K562 (cell line): ENCODE results near the gene NEK4. TPM values are rescaled to one million over a fixed set of nuclear protein-coding genes. Genes with fewer than 3 reads are reported as not detected.

ENCODE experiments used
- ATAC-seq: fragments of 200-7000 bp; cut with Tn5 transposase; 3 replicates; pipeline ENCODE4 v1.9.1; 2020; ENCODE audit warnings: moderate library complexity
- BruUV-seq: library from RNA; stranded (reverse); fragments of 400-500 nt; replicated peaks from 2 replicates; lab custom pipeline; 2021; lab: Mats Ljungman, UMichigan
- CTCF ChIA-PET: fragments of 300-600 bp; formaldehyde crosslinking; extraction: SDS; loops from one replicate; lab custom pipeline; 2021; ENCODE audit warnings: low intra/inter-chr PET ratio; lab: Yijun Ruan, JAX
- POLR2A ChIA-PET: fragments of 300-600, 350-650 bp; sonication (Branson Sonifier 250); formaldehyde crosslinking; extraction: SDS; loops from one replicate; lab custom pipeline; 2021; ENCODE audit warnings: antibody characterized with exemption, inconsistent platforms; lab: Yijun Ruan, JAX
- DNase-seq, 4 experiments: peaks; one replicate each; pipeline versions ENCODE4 v3.0.0 to v3.0.0-alpha.2; 2011 to 2018; ENCODE audit warnings: low spot score in 3 of 4, mixed read lengths in 3 of 4; ENCODE audit errors: extremely low read depth in 1 of 4
- FAIRE-seq: peaks from 2 replicates; lab custom pipeline; 2011; peaks lifted over from hg19 to GRCh38; lab: Jason Lieb, UNC
- H2AFZ ChIP-seq: 2 replicates; pipeline ENCODE4 v1.6.0; 2011; ENCODE audit warnings: low read depth, low read length, control low read depth, inconsistent platforms
- H3K27ac ChIP-seq: fragments of 200-600 bp; 3 replicates; pipeline ENCODE4 v1.8.0; 2011; ENCODE audit warnings: low read depth, mild to moderate bottlenecking, control low read depth, inconsistent platforms, low read length, moderate library complexity, mixed read lengths; ENCODE audit errors: extremely low read depth
- H3K27me3 ChIP-seq, 2 experiments: fragments of 300-600 bp in 1 of 2; 2 replicates in 1 of 2; 3 replicates in 1 of 2; pipeline versions ENCODE4 v1.6.0 to v1.8.0; 2011; ENCODE audit warnings: inconsistent platforms in 2 of 2, low read length in 2 of 2, mild to moderate bottlenecking in 1 of 2, mixed read lengths in 1 of 2, moderate library complexity in 1 of 2; ENCODE audit not compliant: control insufficient read depth in 2 of 2, insufficient read depth in 2 of 2
- H3K36me3 ChIP-seq: fragments of 300-600 bp; 3 replicates; pipeline ENCODE4 v1.8.0; 2011; ENCODE audit warnings: mild to moderate bottlenecking, low read length, inconsistent platforms; ENCODE audit not compliant: control insufficient read depth, insufficient read depth
- H3K4me1 ChIP-seq, 2 experiments: fragments of 200-600 bp in 1 of 2; replicated peaks in 1 of 2; 2 replicates in 1 of 2; 3 replicates in 1 of 2; pipeline versions ENCODE4 v1.5.1 to v1.8.0; 2011; ENCODE audit warnings: inconsistent platforms in 2 of 2, low read length in 2 of 2, mild to moderate bottlenecking in 1 of 2, mixed read lengths in 1 of 2, moderate library complexity in 1 of 2; ENCODE audit not compliant: control insufficient read depth in 2 of 2, insufficient read depth in 2 of 2
- H3K4me2 ChIP-seq: 2 replicates; pipeline ENCODE4 v1.6.1; 2011; ENCODE audit warnings: low read length, control low read depth, inconsistent platforms, mixed read lengths; ENCODE audit not compliant: insufficient read depth
- H3K4me3 ChIP-seq: fragments of 200-600 bp; sonication (generic), shearing (Covaris generic); 2 replicates; pipeline ENCODE4 v1.5.1; 2016; ENCODE audit warnings: control low read depth, inconsistent platforms
- H3K79me2 ChIP-seq: fragments of 200-600 bp; 3 replicates; pipeline ENCODE4 v1.8.0; 2011; ENCODE audit warnings: low read length, inconsistent platforms; ENCODE audit not compliant: control insufficient read depth, insufficient read depth
- H3K9ac ChIP-seq, 2 experiments: 2 replicates each; pipeline versions ENCODE4 v1.6.0 to v1.6.1; 2011; ENCODE audit warnings: low read depth in 2 of 2, low read length in 2 of 2, control low read depth in 1 of 2, inconsistent platforms in 1 of 2, mild to moderate bottlenecking in 1 of 2, mixed read lengths in 1 of 2; ENCODE audit not compliant: insufficient read depth in 1 of 2
- H3K9me1 ChIP-seq: one replicate; pipeline ENCODE4 v1.6.0; 2011; ENCODE audit warnings: inconsistent platforms, mild to moderate bottlenecking, low read length, moderate library complexity; ENCODE audit not compliant: control insufficient read depth, insufficient read depth
- H3K9me3 ChIP-seq: replicated peaks from 2 replicates; pipeline ENCODE4 v1.5.1; 2011; ENCODE audit warnings: low read depth, low read length, inconsistent platforms; ENCODE audit not compliant: control insufficient read depth, insufficient read depth
- H4K20me1 ChIP-seq: replicated peaks from 2 replicates; pipeline ENCODE4 v1.6.1; 2011; ENCODE audit warnings: low read length, inconsistent platforms, mixed read lengths; ENCODE audit not compliant: control insufficient read depth, insufficient read depth
- CCNT2 ChIP-seq: IDR thresholded peaks from 2 replicates; pipeline ENCODE4 v1.6.1; 2011; ENCODE audit warnings: borderline replicate concordance, low read depth, mild to moderate bottlenecking, moderate library complexity, mixed read lengths, low read length; ENCODE audit not compliant: insufficient read length; ENCODE audit errors: extremely low read depth
- CSDE1 ChIP-seq, 2 experiments: fragments of 450-650 bp; IDR thresholded peaks; 2 replicates each; pipeline ENCODE4 v1.6.1; 2016; ENCODE audit warnings: mild to moderate bottlenecking in 1 of 2
- DPF2 ChIP-seq: fragments of 450-650 bp; IDR thresholded peaks from 2 replicates; pipeline ENCODE4 v1.6.1; 2016
- GATAD2A ChIP-seq: fragments of 450-650 bp; IDR thresholded peaks from 2 replicates; pipeline ENCODE4 v1.6.1; 2017
- ILK ChIP-seq: fragments of 450-650 bp; IDR thresholded peaks from 2 replicates; pipeline ENCODE4 v1.6.1; 2016; ENCODE audit warnings: missing genetic modification characterization, low read depth, mild to moderate bottlenecking, missing compliant biosample characterization, moderate library complexity, borderline replicate concordance
- MAZ ChIP-seq, 2 experiments: fragments of 450-650 bp in 1 of 2; sonication (generic) in 1 of 2; formaldehyde crosslinking; IDR thresholded peaks in 1 of 2; conservative IDR thresholded peaks in 1 of 2; 2 replicates each; pipeline versions ENCODE4 v1.4.0 to v1.5.0; 2020; ENCODE audit warnings: mild to moderate bottlenecking in 1 of 2, missing genetic modification reagents in 1 of 2
- MCM3 ChIP-seq: fragments of 450-650 bp; IDR thresholded peaks from 2 replicates; pipeline ENCODE4 v1.6.1; 2016
- PHB2 ChIP-seq: fragments of 450-650 bp; IDR thresholded peaks from 2 replicates; pipeline ENCODE4 v1.6.1; 2017; ENCODE audit warnings: low read depth
- SRF ChIP-seq, 2 experiments: fragments of 250-450, 450-650 bp in 1 of 2; sonication (Bioruptor Pico) in 1 of 2; sonication (generic) in 1 of 2; formaldehyde crosslinking; IDR thresholded peaks; 2 replicates each; pipeline versions ENCODE4 v1.5.0 to v1.5.1; 2020 to 2022; ENCODE audit warnings: mild to moderate bottlenecking in 1 of 2, missing genetic modification reagents in 1 of 2
- ZNF174 ChIP-seq: fragments of 250-450 bp; sonication (Bioruptor Pico); IDR thresholded peaks from 2 replicates; pipeline ENCODE4 v1.4.0; 2020; ENCODE audit warnings: mild to moderate bottlenecking
- WGBS: fragments of 100-300 bp; shearing (Covaris generic); methylation state at CpG from one replicate; pipeline ENCODE4 v1.1.6; 2016; ENCODE audit warnings: low coverage, mixed read lengths; ENCODE audit not compliant: insufficient coverage; ENCODE audit errors: missing lambda C conversion rate; 5-methylcytosine and 5-hydroxymethylcytosine counted together
- in situ Hi-C: fragments of 300-500 bp; cut with MboI; formaldehyde crosslinking; loops from 4 replicates; pipeline ENCODE4 v1.15.0; 2018; ENCODE audit warnings: inconsistent platforms, mixed read lengths
- intact Hi-C: fragments of 100-400 bp; cut with micrococcal nuclease; formaldehyde crosslinking; loops from 2 replicates; pipeline ENCODE4 v1.14.2; 2022
- polyA plus RNA-seq, 8 experiments: library from polyadenylated mRNA; depleted of rRNA in 4 of 8; stranded (reverse) in 5 of 8; unstranded in 3 of 8; fragments of >200 nt; fragmentation: Nextera tagmentation in 2 of 8; fragmentation: Illumina TruSeq in 1 of 8; extraction: Ambion mirVana in 2 of 8; extraction: Trizol in 1 of 8; gene quantifications; 2 replicates each; pipeline versions ENCODE4 v1.2.1 to v1.2.3, GENCODE V29; 2011 to 2014; ENCODE audit warnings: inconsistent platforms in 1 of 8, missing spikeins in 1 of 8
- total RNA-seq, 7 experiments: library from RNA; depleted of rRNA in 6 of 7; stranded (reverse); fragments of >200 nt in 6 of 7; fragmentation: Illumina TruSeq in 2 of 7; extraction: Trizol in 2 of 7; gene quantifications; 2 replicates each; pipeline versions ENCODE4 v1.2.1 to v1.2.3, GENCODE V29; 2011 to 2021; ENCODE audit warnings: low replicate concordance in 1 of 7
- TF ChIP-seq, protein P1 (sequence below): fragments of 250-450 bp; sonication (Bioruptor Pico); IDR thresholded peaks from 2 replicates; pipeline ENCODE4 v1.5.0; 2021
- TF ChIP-seq, protein P2 (sequence below): fragments of 450-650 bp; IDR thresholded peaks from 2 replicates; pipeline ENCODE4 v1.7.0; 2016; ENCODE audit warnings: borderline replicate concordance

Gene NEK4
- total and polyA plus RNA-seq, 9 of the 15 experiments (the other 6 are each of a cell fraction or from before 2014, with no cell fraction given): 5.8 to 23.1 (median 16.6) TPM

DNA sequence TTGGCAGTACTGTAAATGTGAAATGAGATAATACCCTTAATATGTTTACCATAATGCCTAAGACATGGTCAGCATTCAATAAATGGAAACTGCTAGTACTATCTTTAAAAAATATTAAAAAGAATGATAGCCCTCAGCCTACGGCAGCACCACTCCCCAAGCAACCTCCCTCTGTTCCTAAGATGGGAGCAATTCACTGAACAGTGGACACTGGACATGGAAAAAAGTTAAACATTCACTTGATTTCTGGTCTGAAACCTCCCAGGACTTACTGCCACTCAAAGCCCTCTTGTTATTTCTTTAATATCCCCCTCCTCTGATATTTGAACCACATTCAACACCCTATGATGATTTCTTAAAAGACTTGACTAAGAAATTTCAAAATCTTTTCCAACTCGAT is 27.0 kb downstream of the NEK4 start:
- Histone ChIP-seq H3K27ac (no peak overlapping the region), H3K79me2 (no peaks in the 10 kb centered on the region), H3K4me2 (no peak overlapping the region), H3K4me3 (no peak overlapping the region), H3K36me3 (peaks cover 58% of the 10 kb centered on the region; the same call in 2 of the 3 replicates), H3K4me1 (no peaks in the 10 kb centered on the region), H3K27me3 (no peaks in the 10 kb centered on the region), H3K9me1 (no peaks in the 10 kb centered on the region), H3K9ac (no peak overlapping the region)
- FAIRE-seq: no peak
- no peak for ATAC-seq
- POLR2A ChIA-PET: no interaction called here
- 48% methylated on average over 2 of the region's 2 CpGs for WGBS
- BruUV-seq: no TSS peak
- CTCF ChIA-PET: no interaction called here
- DNase-seq: no peak
- TF ChIP-seq CCNT2: no peak
- no peak for TF ChIP-seq SRF (CRISPR knock-in tag; IDR thresholded peaks at IDR 0.05)
- TF ChIP-seq ILK (tag): no peak
- TF ChIP-seq MCM3: no peak
- TF ChIP-seq DPF2: no peak
- no peak for TF ChIP-seq PHB2
- no peak for TF ChIP-seq CSDE1 (IDR thresholded peaks at IDR 0.05)
- TF ChIP-seq, protein P1, sequence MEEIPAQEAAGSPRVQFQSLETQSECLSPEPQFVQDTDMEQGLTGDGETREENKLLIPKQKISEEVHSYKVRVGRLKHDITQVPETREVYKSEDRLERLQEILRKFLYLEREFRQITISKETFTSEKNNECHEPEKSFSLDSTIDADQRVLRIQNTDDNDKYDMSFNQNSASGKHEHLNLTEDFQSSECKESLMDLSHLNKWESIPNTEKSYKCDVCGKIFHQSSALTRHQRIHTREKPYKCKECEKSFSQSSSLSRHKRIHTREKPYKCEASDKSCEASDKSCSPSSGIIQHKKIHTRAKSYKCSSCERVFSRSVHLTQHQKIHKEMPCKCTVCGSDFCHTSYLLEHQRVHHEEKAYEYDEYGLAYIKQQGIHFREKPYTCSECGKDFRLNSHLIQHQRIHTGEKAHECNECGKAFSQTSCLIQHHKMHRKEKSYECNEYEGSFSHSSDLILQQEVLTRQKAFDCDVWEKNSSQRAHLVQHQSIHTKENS: no peak
- TF ChIP-seq ZNF174 (CRISPR knock-in tag): no peak
- TF ChIP-seq MAZ (CRISPR knock-in tag; conservative IDR thresholded peaks at IDR 0.05 in 1 of 2, IDR thresholded peaks at IDR 0.05 in 1 of 2): no peak
- TF ChIP-seq, protein P2, sequence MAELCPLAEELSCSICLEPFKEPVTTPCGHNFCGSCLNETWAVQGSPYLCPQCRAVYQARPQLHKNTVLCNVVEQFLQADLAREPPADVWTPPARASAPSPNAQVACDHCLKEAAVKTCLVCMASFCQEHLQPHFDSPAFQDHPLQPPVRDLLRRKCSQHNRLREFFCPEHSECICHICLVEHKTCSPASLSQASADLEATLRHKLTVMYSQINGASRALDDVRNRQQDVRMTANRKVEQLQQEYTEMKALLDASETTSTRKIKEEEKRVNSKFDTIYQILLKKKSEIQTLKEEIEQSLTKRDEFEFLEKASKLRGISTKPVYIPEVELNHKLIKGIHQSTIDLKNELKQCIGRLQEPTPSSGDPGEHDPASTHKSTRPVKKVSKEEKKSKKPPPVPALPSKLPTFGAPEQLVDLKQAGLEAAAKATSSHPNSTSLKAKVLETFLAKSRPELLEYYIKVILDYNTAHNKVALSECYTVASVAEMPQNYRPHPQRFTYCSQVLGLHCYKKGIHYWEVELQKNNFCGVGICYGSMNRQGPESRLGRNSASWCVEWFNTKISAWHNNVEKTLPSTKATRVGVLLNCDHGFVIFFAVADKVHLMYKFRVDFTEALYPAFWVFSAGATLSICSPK: no peak
- no peak for TF ChIP-seq GATAD2A
- TF ChIP-seq, all 486 proteins: peak for 0
- intact Hi-C loops (loop anchor here (5.0 to 10.0 kb wide), 2 partner anchors 89 to 331 kb away; partner anchors contain the start of gene ITIH4), in situ Hi-C loops (no loop called here)
- H2AFZ ChIP-seq: no peak overlapping the region
- no peaks in the 10 kb centered on the region for H3K9me3 ChIP-seq
- no peaks in the 10 kb centered on the region for H4K20me1 ChIP-seq
